PC-3 (cell line): ENCODE data around the gene MAPKAP1. TPM values are rescaled to one million over a fixed set of nuclear protein-coding genes. Genes with fewer than 3 reads are reported as not detected.
A peak's percentile ranks its signal among the peaks of the same experiment; 100 is the strongest.

Source experiments
- ATAC-seq: fragments of 200-7000 bp; cut with Tn5 transposase; 2 replicates; pipeline ENCODE4 v1.9.1; 2020; ENCODE audit warnings: mild to moderate bottlenecking, moderate library complexity
- BruUV-seq: library from RNA; stranded (reverse); fragments of 400-500 nt; replicated peaks from 2 replicates; lab custom pipeline; 2021; lab: Mats Ljungman, UMichigan
- CTCF ChIA-PET: fragments of 300-600 bp; sonication (Branson Sonifier 250); formaldehyde crosslinking; loops from one replicate; lab custom pipeline; 2022; ENCODE audit warnings: antibody characterized with exemption; lab: Charles Lee
- POLR2A ChIA-PET: fragments of 300-600 bp; sonication (Branson Sonifier 250); formaldehyde crosslinking; loops from one replicate; lab custom pipeline; 2022; ENCODE audit warnings: antibody characterized with exemption; ENCODE audit not compliant: unreplicated experiment; lab: Charles Lee
- DNase-seq: peaks from one replicate; pipeline ENCODE4 v3.0.0-alpha.2; 2015
- H2AFZ ChIP-seq: fragments of 300-600 bp; sonication (generic); 2 replicates; pipeline ENCODE4 v1.6.0; 2016; ENCODE audit warnings: antibody characterized with exemption, low read length
- H3F3A ChIP-seq: fragments of 300-600 bp; sonication (generic); one replicate; pipeline ENCODE4 v1.6.0; 2017; ENCODE audit warnings: antibody characterized with exemption, low read length, control low read depth, mild to moderate bottlenecking; ENCODE audit not compliant: unreplicated experiment
- H3K27ac ChIP-seq: fragments of 300-600 bp; sonication (generic); 2 replicates; pipeline ENCODE4 v1.5.1; 2016; ENCODE audit warnings: mild to moderate bottlenecking, low read length
- H3K27me3 ChIP-seq: fragments of 300-600 bp; sonication (generic); 2 replicates; pipeline ENCODE4 v1.6.1; 2016; ENCODE audit warnings: low read length, mixed read lengths
- H3K36me3 ChIP-seq: fragments of 300-600 bp; sonication (generic); 2 replicates; pipeline ENCODE4 v1.6.1; 2016; ENCODE audit warnings: low read depth, mixed run types, low read length, mixed read lengths
- H3K4me1 ChIP-seq: fragments of 300-600 bp; sonication (generic); 2 replicates; pipeline ENCODE4 v1.5.1; 2016; ENCODE audit warnings: low read length; ENCODE audit not compliant: insufficient read depth
- H3K4me2 ChIP-seq: fragments of 300-600 bp; sonication (generic); 2 replicates; pipeline ENCODE4 v1.6.0; 2016; ENCODE audit warnings: low read length
- H3K4me3 ChIP-seq: fragments of 300-600 bp; sonication (generic); 2 replicates; pipeline ENCODE4 v1.5.1; 2016; ENCODE audit warnings: mild to moderate bottlenecking, low read length, mixed read lengths
- H3K79me2 ChIP-seq: fragments of 300-600 bp; sonication (generic); 2 replicates; pipeline ENCODE4 v1.6.1; 2017; ENCODE audit warnings: low read length, mixed read lengths
- H3K9ac ChIP-seq: fragments of 300-600 bp; sonication (generic); 2 replicates; pipeline ENCODE4 v1.6.0; 2016; ENCODE audit warnings: mild to moderate bottlenecking, low read length
- H3K9me2 ChIP-seq: fragments of 300-600 bp; sonication (generic); replicated peaks from 2 replicates; pipeline ENCODE4 v1.6.1; 2016; ENCODE audit warnings: mixed run types, low read length, mixed read lengths
- H3K9me3 ChIP-seq: fragments of 300-600 bp; sonication (generic); 2 replicates; pipeline ENCODE4 v1.6.1; 2016; ENCODE audit warnings: low read length, mixed read lengths
- H4K20me1 ChIP-seq: fragments of 300-600 bp; sonication (generic); 2 replicates; pipeline ENCODE4 v1.6.1; 2016; ENCODE audit warnings: low read length, mixed read lengths
- EZH2 ChIP-seq: fragments of 300-600 bp; sonication (generic); IDR thresholded peaks from one replicate; pipeline ENCODE4 v1.6.1; 2017; ENCODE audit warnings: antibody characterized with exemption, mild to moderate bottlenecking, low read length; ENCODE audit not compliant: unreplicated experiment
- EZH2phosphoT487 ChIP-seq: fragments of 300-600 bp; sonication (generic); IDR thresholded peaks from 2 replicates; pipeline ENCODE4 v1.6.1; 2018; ENCODE audit warnings: mild to moderate bottlenecking, antibody characterized with exemption, low read length, borderline replicate concordance
- intact Hi-C: fragments of 100-400 bp; cut with micrococcal nuclease; formaldehyde crosslinking; loops from 2 replicates; pipeline ENCODE4 v1.9.0; 2023
- total RNA-seq: library from RNA; depleted of rRNA; stranded (reverse); fragments of >200 nt; gene quantifications from 2 replicates; pipeline ENCODE4 v1.2.3, GENCODE V29; 2014
- TF ChIP-seq, protein P1 (sequence below): fragments of 300-600 bp; sonication (generic); conservative IDR thresholded peaks from 2 replicates; pipeline ENCODE4 v1.5.1; 2017; ENCODE audit warnings: antibody characterized with exemption, low read depth, mild to moderate bottlenecking, low read length

The MAPKAP1 gene
- total RNA-seq, 1 experiment from 2014 or later: 128 TPM

- no peak overlapping the region for H3K9ac ChIP-seq
These were observed 161.9 kb downstream of the MAPKAP1 start for GRCh38 chr9:125544988-125545651.

DNA sequence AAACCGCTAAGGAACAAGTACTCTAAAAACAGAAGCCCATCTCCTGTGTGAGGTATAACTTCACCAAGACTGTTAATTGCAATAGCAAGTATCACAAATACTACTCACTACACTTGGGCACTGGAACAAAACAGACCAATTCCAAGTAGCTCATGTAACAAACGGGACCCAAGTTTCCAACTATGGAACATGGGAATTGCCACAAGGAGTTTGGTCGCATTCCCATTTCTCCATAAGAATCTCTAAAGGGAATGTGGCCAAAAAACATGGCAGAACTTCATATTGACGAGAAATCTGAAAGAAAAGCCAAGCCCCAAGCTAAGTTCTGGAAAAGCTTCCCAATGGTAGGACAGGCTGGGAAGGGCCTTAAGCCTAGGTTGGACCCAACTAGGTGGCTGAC lies 162.5 kb downstream of the MAPKAP1 start:
- CTCF ChIA-PET: no interaction called here

More at GRCh38 chr9:125544988-125545651, 161.9 kb downstream of the MAPKAP1 start:
- Histone ChIP-seq H3K9me2 (no peaks in the 10 kb centered on the region), H3K79me2 (no peaks in the 10 kb centered on the region), H3K27me3 (no peaks in the 10 kb centered on the region), H3K9me3 (no peaks in the 10 kb centered on the region), H3K27ac (peak overlapping the region; percentile 3; the same call in 1 of the 2 replicates), H3K4me2 (no peak overlapping the region), H3K4me3 (no peak overlapping the region), H2AFZ (no peak overlapping the region), H3F3A (no peaks in the 10 kb centered on the region), H3K4me1 (peaks cover 11% of the 10 kb centered on the region), H3K36me3 (no peaks in the 10 kb centered on the region), H4K20me1 (no peaks in the 10 kb centered on the region)
- BruUV-seq: no TSS peak
- intact Hi-C loops: no loop called here
- ChIA-PET POLR2A (no interaction called here), CTCF (no interaction called here)
- TF ChIP-seq EZH2 (no peak), EZH2phosphoT487 (no peak)
- TF ChIP-seq, protein P1, sequence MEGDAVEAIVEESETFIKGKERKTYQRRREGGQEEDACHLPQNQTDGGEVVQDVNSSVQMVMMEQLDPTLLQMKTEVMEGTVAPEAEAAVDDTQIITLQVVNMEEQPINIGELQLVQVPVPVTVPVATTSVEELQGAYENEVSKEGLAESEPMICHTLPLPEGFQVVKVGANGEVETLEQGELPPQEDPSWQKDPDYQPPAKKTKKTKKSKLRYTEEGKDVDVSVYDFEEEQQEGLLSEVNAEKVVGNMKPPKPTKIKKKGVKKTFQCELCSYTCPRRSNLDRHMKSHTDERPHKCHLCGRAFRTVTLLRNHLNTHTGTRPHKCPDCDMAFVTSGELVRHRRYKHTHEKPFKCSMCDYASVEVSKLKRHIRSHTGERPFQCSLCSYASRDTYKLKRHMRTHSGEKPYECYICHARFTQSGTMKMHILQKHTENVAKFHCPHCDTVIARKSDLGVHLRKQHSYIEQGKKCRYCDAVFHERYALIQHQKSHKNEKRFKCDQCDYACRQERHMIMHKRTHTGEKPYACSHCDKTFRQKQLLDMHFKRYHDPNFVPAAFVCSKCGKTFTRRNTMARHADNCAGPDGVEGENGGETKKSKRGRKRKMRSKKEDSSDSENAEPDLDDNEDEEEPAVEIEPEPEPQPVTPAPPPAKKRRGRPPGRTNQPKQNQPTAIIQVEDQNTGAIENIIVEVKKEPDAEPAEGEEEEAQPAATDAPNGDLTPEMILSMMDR: no peak
- ATAC-seq (peak; percentile 61), DNase-seq (peak; percentile 4)

More for the DNA sequence above, 162.5 kb downstream of the MAPKAP1 start:
- no peaks in the 10 kb centered on the region for H3K79me2 ChIP-seq
- no peak for DNase-seq
- H3K36me3 ChIP-seq: no peaks in the 10 kb centered on the region
- peaks cover 18% of the 10 kb centered on the region for H3K4me1 ChIP-seq
- H2AFZ ChIP-seq: no peak overlapping the region
- peak overlapping the region; percentile 3; the same call in 1 of the 2 replicates for H3K27ac ChIP-seq
- H3K9me3 ChIP-seq: no peaks in the 10 kb centered on the region
- H3K4me2 ChIP-seq: no peak overlapping the region
- H4K20me1 ChIP-seq: no peaks in the 10 kb centered on the region
- BruUV-seq: no TSS peak
- H3K27me3 ChIP-seq: no peaks in the 10 kb centered on the region
- no peaks in the 10 kb centered on the region for H3K9me2 ChIP-seq
- intact Hi-C loops: no loop called here
- no peak for TF ChIP-seq EZH2
- TF ChIP-seq, protein P1: no peak
- TF ChIP-seq EZH2phosphoT487: no peak
- POLR2A ChIA-PET: no interaction called here
- H3F3A ChIP-seq: no peaks in the 10 kb centered on the region
- ATAC-seq: no peak
- H3K9ac ChIP-seq: no peak overlapping the region
- no peak overlapping the region for H3K4me3 ChIP-seq
